Activated naive CD4-positive, alpha-beta T cell treated with anti-CD3 and anti-CD28 coated beads, Interleukin-2, amount 10 ng/mL, durations not matched to agents 7 days and 5 days (primary cell): Measurements from ENCODE around the gene VPS54.
A peak's percentile ranks its signal among the peaks of the same experiment; 100 is the strongest.

ENCODE experiments used
- CTCF ChIA-PET: fragments of 350-600 bp; sonication (Branson Sonifier 250); formaldehyde crosslinking; loops from one replicate; lab custom pipeline; 2021; ENCODE audit warnings: antibody characterized with exemption; lab: Charles Lee
- DNase-seq: peaks from one replicate; pipeline ENCODE4 v3.0.0-alpha.2; 2020
- H3K27ac Mint-ChIP-seq: one replicate; pipeline ENCODE4 v1.8.0; 2021; ENCODE audit warnings: mild to moderate bottlenecking, moderate library complexity, mixed read lengths
- H3K27me3 Mint-ChIP-seq: one replicate; pipeline ENCODE4 v1.8.0; 2021; ENCODE audit warnings: mild to moderate bottlenecking, mixed read lengths
- H3K36me3 Mint-ChIP-seq: one replicate; pipeline ENCODE4 v1.8.0; 2021; ENCODE audit warnings: mixed read lengths
- H3K4me1 Mint-ChIP-seq: one replicate; pipeline ENCODE4 v1.8.0; 2021; ENCODE audit warnings: mixed read lengths
- H3K4me3 Mint-ChIP-seq: one replicate; pipeline ENCODE4 v1.8.0; 2021; ENCODE audit warnings: mild to moderate bottlenecking, moderate library complexity, mixed read lengths
- H3K9me3 Mint-ChIP-seq: one replicate; pipeline ENCODE4 v1.8.0; 2021; ENCODE audit warnings: mixed read lengths

VPS54 gene, protein sequence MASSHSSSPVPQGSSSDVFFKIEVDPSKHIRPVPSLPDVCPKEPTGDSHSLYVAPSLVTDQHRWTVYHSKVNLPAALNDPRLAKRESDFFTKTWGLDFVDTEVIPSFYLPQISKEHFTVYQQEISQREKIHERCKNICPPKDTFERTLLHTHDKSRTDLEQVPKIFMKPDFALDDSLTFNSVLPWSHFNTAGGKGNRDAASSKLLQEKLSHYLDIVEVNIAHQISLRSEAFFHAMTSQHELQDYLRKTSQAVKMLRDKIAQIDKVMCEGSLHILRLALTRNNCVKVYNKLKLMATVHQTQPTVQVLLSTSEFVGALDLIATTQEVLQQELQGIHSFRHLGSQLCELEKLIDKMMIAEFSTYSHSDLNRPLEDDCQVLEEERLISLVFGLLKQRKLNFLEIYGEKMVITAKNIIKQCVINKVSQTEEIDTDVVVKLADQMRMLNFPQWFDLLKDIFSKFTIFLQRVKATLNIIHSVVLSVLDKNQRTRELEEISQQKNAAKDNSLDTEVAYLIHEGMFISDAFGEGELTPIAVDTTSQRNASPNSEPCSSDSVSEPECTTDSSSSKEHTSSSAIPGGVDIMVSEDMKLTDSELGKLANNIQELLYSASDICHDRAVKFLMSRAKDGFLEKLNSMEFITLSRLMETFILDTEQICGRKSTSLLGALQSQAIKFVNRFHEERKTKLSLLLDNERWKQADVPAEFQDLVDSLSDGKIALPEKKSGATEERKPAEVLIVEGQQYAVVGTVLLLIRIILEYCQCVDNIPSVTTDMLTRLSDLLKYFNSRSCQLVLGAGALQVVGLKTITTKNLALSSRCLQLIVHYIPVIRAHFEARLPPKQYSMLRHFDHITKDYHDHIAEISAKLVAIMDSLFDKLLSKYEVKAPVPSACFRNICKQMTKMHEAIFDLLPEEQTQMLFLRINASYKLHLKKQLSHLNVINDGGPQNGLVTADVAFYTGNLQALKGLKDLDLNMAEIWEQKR

DNA sequence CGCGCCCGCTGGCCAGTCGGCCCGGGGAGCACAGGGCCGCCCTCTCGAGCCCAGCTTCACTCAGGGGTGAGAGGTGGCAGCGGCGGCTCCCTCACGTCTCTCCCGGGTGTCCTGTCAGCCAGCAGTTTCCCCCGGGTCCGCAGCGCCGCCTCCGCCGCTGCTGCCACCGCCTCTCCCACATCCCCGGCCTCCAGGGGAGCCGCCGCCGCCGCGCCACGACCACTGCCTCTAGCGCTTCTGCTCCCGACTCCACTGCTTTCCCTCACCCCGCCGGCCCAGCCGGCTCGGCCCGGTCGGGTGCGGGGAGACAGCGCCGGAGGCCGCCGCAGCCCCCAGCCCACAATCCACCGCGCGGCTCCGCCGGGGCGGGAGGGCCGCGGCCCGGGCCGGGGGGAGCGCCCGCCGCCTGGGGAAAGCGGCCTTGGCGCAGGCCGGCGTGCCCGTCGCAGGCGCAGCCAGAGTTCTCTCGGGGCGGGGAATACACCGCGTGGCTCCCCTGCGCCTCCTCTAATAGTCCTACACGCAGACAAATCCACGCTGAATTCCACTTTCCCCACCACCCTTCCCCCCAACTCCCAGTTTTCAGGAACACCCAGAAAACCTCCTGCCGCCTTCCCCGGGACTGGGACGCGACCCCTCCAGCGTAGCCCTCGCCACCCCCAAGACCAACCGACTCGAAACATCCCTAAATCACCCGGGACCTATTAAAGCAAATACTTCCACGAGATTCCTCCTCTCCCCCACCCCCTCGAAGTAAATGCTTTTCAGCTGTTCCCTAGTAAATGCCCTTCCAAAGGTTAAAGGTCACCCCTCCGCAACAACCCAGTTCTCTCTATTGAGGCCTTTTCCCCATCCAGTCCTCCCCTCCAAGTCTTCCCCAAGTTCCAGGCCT lies at the start of gene VPS54:
Gene VPS54, minus strand, starts transcription at position 346 of the 892 bp plus-strand sequence. CDS start 35,429 bp downstream, outside the sequence.
- Mint-ChIP-seq H3K27ac (peak within 1 kb of the TSS; percentile 97), H3K36me3 (peaks cover 15% of the 10 kb centered on the region), H3K4me1 (peaks cover 52% of the 10 kb centered on the region), H3K4me3 (peak within 1 kb of the TSS; percentile 100), H3K27me3 (no peaks in the 10 kb centered on the region), H3K9me3 (no peaks in the 10 kb centered on the region)
- CTCF ChIA-PET: no interaction called here
- DNase-seq: peak; percentile 70

DNA sequence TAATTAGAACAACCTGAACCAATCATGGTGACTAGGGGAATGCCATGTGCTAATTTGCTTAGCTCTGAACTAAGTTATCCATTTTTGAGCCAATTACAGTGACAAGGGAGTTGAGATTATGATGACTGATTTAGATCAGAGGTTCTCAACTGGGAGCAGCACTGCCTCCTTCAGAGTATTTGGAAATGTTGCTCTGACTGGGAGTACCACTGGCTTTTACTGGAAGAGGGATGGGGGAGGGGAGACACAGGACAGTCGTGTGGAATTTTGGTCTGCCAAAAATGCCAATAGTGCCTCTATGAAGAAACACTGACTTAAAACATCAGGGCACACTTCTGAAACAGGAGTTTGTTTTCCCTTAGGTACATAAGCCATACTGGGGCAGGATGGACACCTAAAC lies 48.1 kb upstream of the VPS54 start:
- H3K27ac Mint-ChIP-seq: no peak overlapping the region
- CTCF ChIA-PET: no interaction called here
- H3K36me3 Mint-ChIP-seq: peaks cover 3% of the 10 kb centered on the region
- H3K9me3 Mint-ChIP-seq: peaks cover 2% of the 10 kb centered on the region
- peaks cover 25% of the 10 kb centered on the region for H3K4me1 Mint-ChIP-seq
- DNase-seq: no peak
- no peaks in the 10 kb centered on the region for H3K27me3 Mint-ChIP-seq
- no peak overlapping the region for H3K4me3 Mint-ChIP-seq

- Mint-ChIP-seq H3K36me3 (peaks cover 3% of the 10 kb centered on the region), H3K9me3 (peaks cover 2% of the 10 kb centered on the region), H3K4me3 (no peak overlapping the region), H3K27ac (peak overlapping the region; percentile 5), H3K27me3 (no peaks in the 10 kb centered on the region), H3K4me1 (peaks cover 26% of the 10 kb centered on the region)
- DNase-seq: no peak
- CTCF ChIA-PET: no interaction called here
Measured at GRCh38 chr2:64065516-64065915, 46.3 kb upstream of the VPS54 start.

DNA sequence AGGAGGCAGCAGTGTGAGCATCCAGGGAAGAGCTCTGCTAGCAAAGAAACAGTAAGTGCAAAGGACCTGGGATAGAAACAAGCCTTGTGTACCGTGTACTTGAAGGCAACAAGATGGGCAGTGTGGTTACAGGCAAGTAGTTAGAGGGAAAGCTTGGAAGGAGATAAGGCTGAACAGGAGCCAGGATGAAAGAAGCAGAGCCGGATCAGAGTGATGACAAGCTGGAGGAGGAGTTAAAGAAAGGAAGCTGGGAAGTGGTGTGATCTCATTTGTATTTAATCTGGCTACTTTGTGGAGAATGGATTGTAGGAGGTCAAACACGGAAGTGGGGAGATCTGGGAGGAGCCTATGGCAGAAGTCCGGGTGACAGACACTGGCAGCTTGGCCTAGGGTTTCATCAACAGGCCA lies 44.7 kb upstream of the VPS54 start:
- H3K4me3 Mint-ChIP-seq: no peak overlapping the region
- DNase-seq: no peak
- peaks cover 3% of the 10 kb centered on the region for H3K36me3 Mint-ChIP-seq
- peaks cover 26% of the 10 kb centered on the region for H3K4me1 Mint-ChIP-seq
- H3K9me3 Mint-ChIP-seq: peaks cover 2% of the 10 kb centered on the region
- H3K27ac Mint-ChIP-seq: peak overlapping the region; percentile 0
- no peaks in the 10 kb centered on the region for H3K27me3 Mint-ChIP-seq
- CTCF ChIA-PET: interaction anchor here (0.7 to 2.2 kb wide), 2 partner anchors 10 to 267 kb away, joined by 3 to 7 read pairs; no protein-coding TSS in a partner anchor

DNA sequence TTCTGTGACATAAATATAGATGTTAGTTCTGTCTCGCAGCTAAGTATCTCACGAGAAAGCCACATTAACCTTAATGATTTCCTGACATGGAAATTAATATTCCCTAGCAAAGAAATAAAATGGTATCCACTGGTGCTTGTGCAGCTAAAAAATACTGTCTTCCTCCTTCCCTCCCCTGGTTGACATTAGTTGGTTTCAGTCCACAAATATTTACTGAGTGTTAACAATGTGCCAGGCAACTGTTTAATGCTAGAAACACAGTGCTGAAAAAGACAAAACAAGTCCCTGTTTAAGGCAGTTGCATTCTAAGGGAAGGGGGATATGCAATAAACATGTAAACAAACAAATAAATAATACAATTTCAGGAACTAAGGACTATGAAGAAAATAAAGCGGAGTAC lies 44.2 kb upstream of the VPS54 start:
- Mint-ChIP-seq H3K9me3 (peaks cover 2% of the 10 kb centered on the region), H3K4me1 (peaks cover 26% of the 10 kb centered on the region), H3K4me3 (no peak overlapping the region), H3K27me3 (no peaks in the 10 kb centered on the region), H3K36me3 (peaks cover 3% of the 10 kb centered on the region), H3K27ac (no peak overlapping the region)
- DNase-seq: no peak
- CTCF ChIA-PET: interaction anchor here (0.9 to 2.2 kb wide), 2 partner anchors 12 to 267 kb away, joined by 3 to 7 read pairs; no protein-coding TSS in a partner anchor

- Mint-ChIP-seq H3K27ac (peak overlapping the region; percentile 66), H3K27me3 (no peaks in the 10 kb centered on the region), H3K4me1 (peaks cover 26% of the 10 kb centered on the region), H3K4me3 (no peak overlapping the region), H3K9me3 (peaks cover 2% of the 10 kb centered on the region), H3K36me3 (peaks cover 3% of the 10 kb centered on the region)
- CTCF ChIA-PET: interaction anchor here (0.9 to 2.2 kb wide), 2 partner anchors 11 to 268 kb away, joined by 3 to 7 read pairs; no protein-coding TSS in a partner anchor
- DNase-seq: no peak
Measured at GRCh38 chr2:64062840-64063239, 43.6 kb upstream of the VPS54 start.

GRCh38 chr2:64059270-64059669 lies 40.0 kb upstream of the VPS54 start:
- no peaks in the 10 kb centered on the region for H3K9me3 Mint-ChIP-seq
- no peaks in the 10 kb centered on the region for H3K27me3 Mint-ChIP-seq
- H3K27ac Mint-ChIP-seq: no peak overlapping the region
- no peak for DNase-seq
- no peak overlapping the region for H3K4me3 Mint-ChIP-seq
- H3K4me1 Mint-ChIP-seq: peaks cover 21% of the 10 kb centered on the region
- CTCF ChIA-PET: interaction anchor here (0.7 kb wide), 1 partner anchor 272 kb away, joined by 3 read pairs; no protein-coding TSS in a partner anchor
- no peaks in the 10 kb centered on the region for H3K36me3 Mint-ChIP-seq

DNA sequence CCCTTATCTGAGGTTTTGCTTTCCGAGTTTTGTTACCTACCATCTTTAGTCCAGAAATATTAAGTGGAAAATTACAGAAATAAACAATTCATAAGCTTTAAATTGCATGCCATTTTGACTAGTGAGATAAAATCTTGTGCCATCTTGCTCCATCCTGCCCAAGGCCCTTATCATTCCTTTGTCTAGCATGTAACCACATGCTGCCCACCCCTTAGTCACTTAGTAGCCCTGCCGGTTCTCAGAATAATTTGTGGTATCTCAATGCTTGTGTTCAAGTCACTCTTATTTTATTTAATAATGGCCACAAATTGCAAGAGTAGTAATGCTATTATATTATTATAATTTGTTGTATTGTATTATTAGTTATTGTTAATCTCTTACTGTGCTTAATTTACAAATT lies 36.8 kb upstream of the VPS54 start:
- no peak for DNase-seq
- H3K27ac Mint-ChIP-seq: no peak overlapping the region
- H3K9me3 Mint-ChIP-seq: no peaks in the 10 kb centered on the region
- CTCF ChIA-PET: interaction anchor here (10.6 kb wide), 1 partner anchor 273 kb away, joined by 180 read pairs; no protein-coding TSS in a partner anchor
- H3K4me3 Mint-ChIP-seq: no peak overlapping the region
- H3K27me3 Mint-ChIP-seq: no peaks in the 10 kb centered on the region
- no peaks in the 10 kb centered on the region for H3K36me3 Mint-ChIP-seq
- H3K4me1 Mint-ChIP-seq: peaks cover 35% of the 10 kb centered on the region

- Mint-ChIP-seq H3K9me3 (no peaks in the 10 kb centered on the region), H3K36me3 (no peaks in the 10 kb centered on the region), H3K4me3 (no peak overlapping the region), H3K4me1 (peaks cover 43% of the 10 kb centered on the region), H3K27me3 (no peaks in the 10 kb centered on the region), H3K27ac (no peak overlapping the region)
- no peak for DNase-seq
- CTCF ChIA-PET: interaction anchor here (0.6 to 10.6 kb wide), 3 partner anchors 10 to 274 kb away, joined by 3 to 180 read pairs (median 4); no protein-coding TSS in a partner anchor
Measured at GRCh38 chr2:64054161-64054915, 35.1 kb upstream of the VPS54 start.

DNA sequence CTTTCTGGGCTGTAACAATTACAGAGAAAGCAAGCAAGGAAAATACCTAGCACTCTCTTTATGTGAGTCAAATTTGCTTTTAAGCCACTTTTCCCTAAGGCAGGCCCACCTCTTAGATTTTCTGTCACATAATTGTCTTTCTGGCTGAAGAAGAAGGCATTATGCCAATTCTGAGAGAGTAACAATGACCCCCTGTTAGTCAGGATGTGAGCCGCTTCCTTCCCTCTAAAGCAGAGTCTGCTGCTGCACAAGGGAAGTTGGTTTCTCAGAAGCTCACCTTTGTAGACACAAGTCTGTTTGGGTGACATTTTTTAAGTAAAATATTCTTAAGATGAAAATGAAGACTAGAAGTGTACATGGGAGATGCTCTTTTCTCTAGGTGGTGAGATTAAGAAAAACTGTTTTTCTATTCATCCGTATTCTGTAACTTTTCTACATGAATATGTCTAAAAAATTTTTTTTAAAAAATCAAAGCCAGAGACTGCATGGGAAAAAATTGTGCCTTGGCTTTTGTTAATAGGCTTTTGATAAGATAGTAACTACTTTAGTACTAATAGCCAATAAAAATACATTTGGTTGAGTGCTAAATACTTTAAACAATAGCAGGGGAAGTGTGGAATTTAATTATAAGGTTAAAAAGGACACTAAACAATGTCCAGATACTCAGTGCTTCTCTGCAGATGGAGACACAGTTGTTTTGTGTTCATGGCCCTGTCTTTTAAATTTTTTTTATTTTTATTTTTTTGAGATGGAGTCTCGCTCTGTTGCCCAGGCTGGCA lies 33.4 kb upstream of the VPS54 start:
- peak; percentile 41 for DNase-seq
- CTCF ChIA-PET: interaction anchor here (1.1 to 10.6 kb wide), 2 partner anchors 276 to 433 kb away, joined by 3 to 180 read pairs; no protein-coding TSS in a partner anchor
- Mint-ChIP-seq H3K4me3 (no peak overlapping the region), H3K27me3 (no peaks in the 10 kb centered on the region), H3K27ac (no peak overlapping the region), H3K36me3 (no peaks in the 10 kb centered on the region), H3K4me1 (peaks cover 48% of the 10 kb centered on the region), H3K9me3 (no peaks in the 10 kb centered on the region)

DNA sequence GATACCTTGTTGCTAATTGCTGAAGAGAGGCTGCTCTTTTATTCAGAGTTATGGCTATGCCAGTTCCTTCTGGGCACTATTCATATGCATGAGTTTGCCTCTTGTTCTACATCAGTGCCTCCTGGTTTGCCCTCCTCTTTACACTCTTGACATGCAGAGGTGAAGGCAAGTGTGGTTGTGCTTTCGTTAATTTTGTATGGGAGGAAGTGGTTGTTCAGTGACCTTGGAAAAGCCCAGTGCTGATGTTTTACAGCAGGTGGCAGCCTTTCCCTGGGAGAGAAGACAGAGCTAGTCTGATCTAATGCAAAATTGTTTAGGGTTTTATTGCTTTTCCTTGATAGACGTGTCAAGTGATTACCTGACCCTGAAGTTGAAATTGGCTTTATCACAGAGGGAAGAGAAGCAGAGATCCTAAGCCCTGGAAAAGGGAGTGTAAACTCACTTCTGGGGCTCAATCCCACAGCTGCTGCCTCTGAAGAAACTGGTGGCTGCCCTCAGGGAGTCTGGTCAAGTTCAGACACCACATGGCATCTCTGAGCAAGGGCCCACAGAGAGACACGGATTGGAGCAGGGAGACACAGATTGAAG lies 30.5 kb upstream of the VPS54 start:
- H3K36me3 Mint-ChIP-seq: no peaks in the 10 kb centered on the region

More for the DNA sequence above, 30.5 kb upstream of the VPS54 start:
- Mint-ChIP-seq H3K27me3 (no peaks in the 10 kb centered on the region), H3K4me1 (peaks cover 44% of the 10 kb centered on the region), H3K4me3 (no peak overlapping the region), H3K27ac (no peak overlapping the region), H3K9me3 (no peaks in the 10 kb centered on the region)
- CTCF ChIA-PET: interaction anchor here (0.7 to 10.6 kb wide), 14 partner anchors 8 to 438 kb away, joined by 3 to 180 read pairs (median 4); no protein-coding TSS in a partner anchor
- peak; percentile 83 for DNase-seq
